BJ (cell line): Measurements from ENCODE around the gene KAT14. TPM values are rescaled to one million over a fixed set of nuclear protein-coding genes. Genes with fewer than 3 reads are reported as not detected.

Experiments used
- CTCF ChIA-PET: fragments of 350-600 bp; formaldehyde crosslinking; extraction: SDS; loops from one replicate; lab custom pipeline; 2021; ENCODE audit warnings: antibody characterized with exemption, inconsistent platforms; lab: Yijun Ruan, JAX
- POLR2A ChIA-PET: fragments of 300-600 bp; sonication (Branson Sonifier 250); formaldehyde crosslinking; extraction: SDS; loops from one replicate; lab custom pipeline; 2021; ENCODE audit warnings: antibody characterized with exemption; lab: Charles Lee
- DNase-seq: peaks from one replicate; pipeline ENCODE4 v3.0.0-alpha.2; 2011; ENCODE audit warnings: low read depth
- H3K27me3 ChIP-seq: 2 replicates; pipeline ENCODE4 v1.6.0; 2011; ENCODE audit warnings: low read length; ENCODE audit not compliant: control insufficient read depth, insufficient read depth
- H3K36me3 ChIP-seq: 2 replicates; pipeline ENCODE4 v1.5.1; 2011; ENCODE audit warnings: low read length; ENCODE audit not compliant: control insufficient read depth, insufficient read depth
- H3K4me3 ChIP-seq: 2 replicates; pipeline ENCODE4 v1.5.1; 2011; ENCODE audit warnings: low read depth, mild to moderate bottlenecking, control low read depth, low read length
- CTCF ChIP-seq: IDR thresholded peaks from 2 replicates; pipeline ENCODE4 v1.5.1; 2011; ENCODE audit warnings: low read depth, mild to moderate bottlenecking, control low read depth, inconsistent platforms, low read length, moderate library complexity; ENCODE audit not compliant: insufficient read depth
- polyA plus RNA-seq: library from polyadenylated mRNA; depleted of rRNA; stranded (reverse); fragments of >200 nt; gene quantifications from 2 replicates; pipeline ENCODE4 v1.2.3, GENCODE V29; 2011

KAT14 gene
- polyA plus RNA-seq, 1 experiment: 9.8 TPM

- no peak overlapping the region for H3K4me3 ChIP-seq
- peaks cover 9% of the 10 kb centered on the region for H3K36me3 ChIP-seq
- DNase-seq: no peak
- no peaks in the 10 kb centered on the region for H3K27me3 ChIP-seq
- no peak for TF ChIP-seq CTCF
- POLR2A ChIA-PET: no interaction called here
- CTCF ChIA-PET: interaction anchor here (0.5 kb wide), 1 partner anchor 191 kb away, joined by 3 read pairs; no protein-coding TSS in a partner anchor
Observed at GRCh38 chr20:18164356-18164755, 26.7 kb downstream of the KAT14 start.

- TF ChIP-seq CTCF: no peak
- H3K4me3 ChIP-seq: no peak overlapping the region
- CTCF ChIA-PET: no interaction called here
- DNase-seq: no peak
- POLR2A ChIA-PET: no interaction called here
- peaks cover 9% of the 10 kb centered on the region for H3K36me3 ChIP-seq
- no peaks in the 10 kb centered on the region for H3K27me3 ChIP-seq
Observed at GRCh38 chr20:18165553-18165952, 27.9 kb downstream of the KAT14 start.

DNA sequence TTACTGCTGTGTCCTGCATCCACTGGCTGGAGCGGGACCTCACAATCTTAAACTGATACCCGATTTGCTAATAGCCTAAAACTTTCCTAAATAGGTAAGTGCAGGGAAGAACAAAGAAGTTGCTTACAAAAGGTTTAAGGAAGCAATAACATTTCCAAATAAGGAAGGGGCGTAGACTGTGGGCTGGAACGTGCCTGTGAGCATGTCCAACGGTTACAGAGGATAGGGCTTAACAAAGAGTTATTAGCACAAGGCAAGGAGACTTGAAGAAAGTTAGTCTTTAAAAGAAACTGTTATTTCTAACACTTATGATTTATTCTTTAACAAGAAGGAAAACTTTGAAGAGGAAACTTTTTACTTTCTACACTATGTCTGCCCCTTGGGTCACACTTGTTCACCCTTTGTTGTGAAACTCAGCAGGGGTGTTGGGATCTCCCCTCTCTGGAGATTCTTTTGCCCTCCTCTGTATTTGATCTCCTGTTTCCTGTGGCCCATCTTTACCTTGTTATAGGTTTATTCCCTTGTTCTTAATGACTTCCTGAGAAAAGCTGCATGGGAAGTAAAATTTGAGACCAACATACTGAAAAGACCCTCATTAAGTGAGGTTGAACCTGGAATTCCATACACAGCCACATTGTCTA is 28.7 kb downstream of the KAT14 start:
- no peak for DNase-seq
- no peak for TF ChIP-seq CTCF
- H3K4me3 ChIP-seq: no peak overlapping the region
- POLR2A ChIA-PET: no interaction called here
- H3K27me3 ChIP-seq: no peaks in the 10 kb centered on the region
- CTCF ChIA-PET: interaction anchor here (0.7 kb wide), 1 partner anchor 20 kb away, joined by 3 read pairs; no protein-coding TSS in a partner anchor
- H3K36me3 ChIP-seq: peaks cover 9% of the 10 kb centered on the region

DNA sequence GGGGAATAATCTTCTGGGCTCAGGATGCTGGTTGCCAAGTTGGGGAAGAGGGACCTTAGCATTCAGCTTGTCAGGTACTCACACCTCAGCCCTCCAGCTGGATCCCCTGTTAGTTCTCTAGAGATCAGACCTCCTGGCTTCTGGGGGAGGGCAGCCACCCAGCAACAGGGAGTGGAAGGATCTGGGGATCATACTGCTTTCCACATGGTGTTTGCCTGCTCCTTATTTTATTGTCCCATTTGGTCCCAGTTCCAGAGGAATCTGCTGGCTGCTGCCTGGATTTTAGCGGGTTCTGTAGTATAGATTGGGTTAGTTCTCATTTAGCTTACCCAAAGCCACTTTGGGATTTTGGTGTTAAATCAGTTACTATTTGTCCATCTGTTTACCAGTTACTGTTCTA is 29.3 kb downstream of the KAT14 start:
- no peak overlapping the region for H3K4me3 ChIP-seq
- ChIA-PET POLR2A (no interaction called here), CTCF (interaction anchor here (0.7 kb wide), 1 partner anchor 19 kb away, joined by 3 read pairs; no protein-coding TSS in a partner anchor)
- no peak for DNase-seq
- TF ChIP-seq CTCF: no peak
- no peaks in the 10 kb centered on the region for H3K27me3 ChIP-seq
- H3K36me3 ChIP-seq: peaks cover 6% of the 10 kb centered on the region

DNA sequence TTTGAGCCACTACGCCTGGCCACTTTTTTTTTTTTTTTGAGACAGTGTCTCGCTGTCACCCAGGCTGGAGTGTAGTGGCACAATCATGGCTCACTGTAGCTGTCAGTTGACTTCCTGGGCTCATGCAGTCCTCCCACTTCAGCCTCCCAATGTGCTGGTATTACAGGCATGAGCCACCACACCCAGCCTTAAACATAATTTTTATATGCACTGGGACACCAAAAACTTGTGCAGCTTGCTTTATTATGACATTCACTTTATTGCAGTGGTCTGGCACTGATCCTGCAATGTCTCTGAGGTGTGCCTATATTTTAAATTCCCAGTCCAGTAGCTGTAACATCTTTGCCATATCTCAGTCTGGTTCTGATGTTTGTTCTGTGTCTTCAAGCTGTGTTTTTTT is 34.7 kb downstream of the KAT14 start:
- ChIA-PET POLR2A (no interaction called here), CTCF (interaction anchor here (0.7 kb wide), 1 partner anchor 10 kb away, joined by 3 read pairs; no protein-coding TSS in a partner anchor)
- DNase-seq: no peak
- Histone ChIP-seq H3K4me3 (no peak overlapping the region), H3K36me3 (peaks cover 1% of the 10 kb centered on the region; the same call in 1 of the 2 replicates), H3K27me3 (no peaks in the 10 kb centered on the region)
- no peak for TF ChIP-seq CTCF
